Stimulated activated CD8-positive, alpha-beta memory T cell treated with anti-CD3 and anti-CD28 coated beads, Interleukin-15, amount 100 ng/mL, for 4 hours (primary cell): Measurements from ENCODE around the gene BSDC1.
"Not testable (repeated sequence)": the region's sequence is repeated elsewhere in the genome, so short reads cannot be mapped to it uniquely, and the experiment has no call there.

ENCODE experiments used
- DNase-seq, 2 donors: peaks; one replicate each; pipeline ENCODE4 v3.0.0-alpha.2; 2020; ENCODE audit warnings: low read depth in 2 of 2

The BSDC1 gene

GRCh38 chr1:32394141-32394889 lies at the start of gene BSDC1:
TSS of gene BSDC1 (minus strand) at chr1:32394441. CDS start at chr1:32394414, 27 bp downstream.
- peak; percentile 93 to 95 for DNase-seq

DNA sequence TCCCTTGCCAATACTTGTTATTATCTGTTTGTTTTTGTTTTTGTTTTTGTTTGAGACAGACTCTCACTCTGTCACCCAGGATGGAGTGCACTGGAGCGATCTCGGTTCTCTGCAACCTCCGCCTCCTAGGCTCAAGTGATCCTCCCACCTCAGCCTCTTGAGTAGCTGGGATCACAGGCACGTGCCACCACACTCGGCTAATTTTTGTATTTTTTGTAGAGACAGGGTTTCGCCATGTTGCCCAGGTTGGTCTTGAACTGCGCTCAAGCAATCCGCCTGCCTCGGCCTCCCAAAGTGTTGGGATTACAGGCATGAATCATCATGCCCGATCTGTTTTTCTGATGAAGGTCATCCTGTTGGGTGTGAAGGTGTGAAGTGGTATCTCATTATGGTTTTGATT lies 47.2 kb upstream of the BSDC1 start:
- DNase-seq: not testable (repeated sequence)

- DNase-seq: not testable (repeated sequence)
Observed at GRCh38 chr1:32438777-32439176, 44.5 kb upstream of the BSDC1 start.

DNA sequence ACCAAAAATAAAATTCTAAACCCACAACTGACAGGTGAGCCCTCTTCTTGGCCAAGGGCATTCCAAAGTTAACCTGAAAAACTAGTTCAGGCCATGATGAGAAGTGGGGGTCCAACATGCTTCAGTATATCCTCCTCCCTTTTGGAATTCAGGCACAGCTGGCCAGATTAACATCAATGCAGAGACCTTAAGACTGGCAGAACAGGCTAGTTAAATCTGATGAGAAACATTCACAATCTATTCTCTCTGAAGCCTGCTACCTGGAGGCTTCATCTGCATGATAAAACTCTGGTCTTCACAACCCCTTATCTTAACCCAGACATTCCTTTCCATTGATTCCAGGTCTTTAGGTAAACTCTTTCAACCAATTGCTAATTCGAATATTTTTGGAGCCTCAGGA lies 43.9 kb upstream of the BSDC1 start:
- no peak for DNase-seq

DNA sequence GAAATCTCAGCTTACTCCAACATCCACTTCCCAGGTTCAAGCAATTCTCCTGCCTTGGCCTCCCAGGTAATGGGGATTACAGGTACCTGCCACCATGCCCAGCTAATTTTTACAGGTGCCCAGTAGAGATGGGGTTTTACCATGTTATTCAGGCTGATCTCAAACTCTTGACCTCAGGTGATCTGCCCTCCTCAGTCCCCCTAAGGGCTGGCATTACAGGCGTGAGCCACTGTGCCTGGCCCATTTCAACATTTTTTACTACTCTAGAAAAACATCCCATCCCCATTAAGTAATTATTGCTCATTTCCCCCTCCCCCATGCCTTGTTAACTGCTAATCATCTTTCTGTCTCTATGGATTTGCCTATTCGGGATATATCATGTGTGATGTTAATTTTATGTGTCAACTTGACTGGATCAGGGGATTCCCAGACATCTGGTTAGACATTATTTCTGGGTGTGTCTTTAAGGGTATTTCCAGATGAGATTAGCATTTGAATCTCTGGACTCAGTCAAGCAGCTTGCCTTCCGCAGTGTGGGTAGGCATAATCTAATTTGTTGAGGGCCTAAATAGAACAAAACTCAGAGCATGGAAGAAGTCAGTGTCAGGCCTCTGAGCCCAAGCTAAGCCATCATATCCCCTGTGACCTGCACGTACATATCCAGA lies 37.6 kb upstream of the BSDC1 start:
- no peak for DNase-seq

GRCh38 chr1:32427264-32427963 lies 33.2 kb upstream of the BSDC1 start:
- no peak for DNase-seq

DNA sequence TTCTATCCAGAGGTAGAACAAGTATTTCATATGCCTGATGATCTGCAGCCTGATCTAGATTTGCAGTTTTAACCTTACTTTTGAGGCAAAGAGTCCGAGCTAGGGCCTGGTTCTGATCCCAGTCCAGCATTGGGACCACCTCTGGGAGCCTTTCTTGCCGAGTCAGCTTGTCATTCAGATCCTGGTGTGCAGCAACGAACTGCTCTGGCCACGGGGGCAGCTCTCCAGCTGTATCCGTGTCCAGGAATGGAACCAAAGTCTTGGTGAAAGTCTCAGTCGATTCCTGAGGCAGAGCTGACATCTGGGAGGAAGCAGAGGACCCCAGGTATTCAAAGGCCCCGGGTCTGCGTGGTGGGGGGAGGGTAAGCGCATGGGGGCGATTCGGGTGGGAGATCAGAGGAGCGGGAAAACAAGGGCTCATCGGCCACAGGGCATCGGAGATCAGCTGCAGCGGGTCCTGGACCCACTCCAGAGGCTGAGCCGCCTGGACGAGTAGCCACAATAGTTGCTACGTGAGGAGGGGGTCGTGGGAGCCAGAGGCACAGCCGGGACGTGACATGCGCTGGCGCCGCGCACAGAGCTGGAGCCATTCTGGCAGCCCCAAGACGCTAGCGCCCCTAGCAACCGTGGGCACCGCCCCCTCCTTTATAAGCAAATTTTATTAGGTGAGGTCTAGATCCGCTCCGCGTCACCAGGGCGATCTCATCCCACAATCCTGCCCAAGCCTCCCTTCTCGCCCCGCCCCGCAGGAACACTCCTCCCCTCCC lies 32.4 kb upstream of the BSDC1 start:
- DNase-seq: no peak

DNA sequence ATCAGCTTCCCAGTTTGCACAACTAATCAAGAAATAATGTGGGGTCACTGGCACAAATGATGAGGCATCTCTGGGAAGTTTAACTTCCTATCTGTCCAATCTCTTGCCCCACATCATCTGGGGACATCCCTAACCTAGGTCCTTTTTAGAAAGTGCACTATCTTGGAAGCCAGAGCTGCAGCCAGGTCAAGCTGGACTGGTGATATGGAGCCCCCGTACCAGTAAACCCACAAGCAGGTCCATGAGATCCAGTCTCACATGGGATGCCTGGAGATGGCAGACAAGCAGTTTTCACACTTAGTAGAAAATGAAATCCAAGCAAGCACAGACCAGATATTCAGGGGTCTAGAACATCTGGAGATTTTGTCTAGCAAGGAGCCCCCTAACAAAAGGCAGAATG lies 27.5 kb upstream of the BSDC1 start:
- no peak for DNase-seq

- no peak for DNase-seq
Observed at GRCh38 chr1:32414186-32414886, 20.1 kb upstream of the BSDC1 start.

DNA sequence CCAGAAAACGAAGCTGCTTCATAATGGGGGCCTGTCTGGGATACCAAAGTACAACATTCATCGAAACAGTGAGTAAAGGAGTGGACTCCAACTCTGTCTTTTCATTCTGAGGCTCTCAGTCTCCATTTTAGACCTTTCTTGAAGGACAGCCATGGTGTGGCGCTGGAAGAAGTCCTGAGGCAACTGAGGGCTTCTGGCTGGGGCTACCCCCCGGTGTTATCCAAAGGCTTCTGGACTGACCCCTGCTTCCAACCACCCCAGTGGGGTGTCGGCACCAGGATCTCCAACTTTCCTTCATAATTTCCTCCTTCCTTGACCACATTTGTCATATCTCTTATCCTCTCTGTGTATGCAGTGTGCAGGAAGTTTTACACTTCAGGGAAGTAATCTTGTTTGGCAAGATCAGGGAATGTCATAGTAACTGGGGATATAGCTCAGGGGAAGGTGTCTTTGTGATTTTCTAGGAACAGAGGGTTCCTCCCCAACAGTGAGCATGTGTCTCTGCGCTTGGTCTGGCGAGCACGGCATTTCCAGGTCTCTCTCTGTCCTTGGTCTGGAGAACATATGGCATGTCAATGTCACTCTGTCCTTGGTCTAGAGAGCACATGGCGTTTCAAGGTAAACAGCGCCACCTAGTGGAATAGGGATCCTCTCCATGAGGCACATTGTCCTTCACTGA lies 19.4 kb upstream of the BSDC1 start:
- DNase-seq: peak; percentile 31 to 59

DNA sequence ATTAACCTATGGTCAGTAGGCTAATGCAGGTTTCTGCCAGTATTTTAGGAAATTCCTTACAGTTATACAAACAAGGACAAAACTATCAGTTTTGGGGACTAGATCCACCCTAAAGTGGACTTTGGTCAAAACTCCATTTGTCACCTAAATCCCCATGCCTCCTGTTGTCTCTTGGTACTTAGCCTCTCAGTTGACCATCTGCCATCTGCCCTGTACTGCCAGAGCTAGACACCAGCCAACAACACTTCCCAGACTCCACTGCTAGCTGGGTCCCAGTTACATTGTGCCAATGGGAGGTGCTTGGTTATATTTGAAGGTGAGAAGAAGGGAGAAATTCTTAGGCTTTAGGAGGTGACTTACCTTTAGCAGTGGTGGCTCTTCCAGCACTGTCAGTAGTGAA lies 17.0 kb upstream of the BSDC1 start:
- no peak for DNase-seq

GRCh38 chr1:32406629-32407111 lies 12.4 kb upstream of the BSDC1 start:
- no peak for DNase-seq

DNA sequence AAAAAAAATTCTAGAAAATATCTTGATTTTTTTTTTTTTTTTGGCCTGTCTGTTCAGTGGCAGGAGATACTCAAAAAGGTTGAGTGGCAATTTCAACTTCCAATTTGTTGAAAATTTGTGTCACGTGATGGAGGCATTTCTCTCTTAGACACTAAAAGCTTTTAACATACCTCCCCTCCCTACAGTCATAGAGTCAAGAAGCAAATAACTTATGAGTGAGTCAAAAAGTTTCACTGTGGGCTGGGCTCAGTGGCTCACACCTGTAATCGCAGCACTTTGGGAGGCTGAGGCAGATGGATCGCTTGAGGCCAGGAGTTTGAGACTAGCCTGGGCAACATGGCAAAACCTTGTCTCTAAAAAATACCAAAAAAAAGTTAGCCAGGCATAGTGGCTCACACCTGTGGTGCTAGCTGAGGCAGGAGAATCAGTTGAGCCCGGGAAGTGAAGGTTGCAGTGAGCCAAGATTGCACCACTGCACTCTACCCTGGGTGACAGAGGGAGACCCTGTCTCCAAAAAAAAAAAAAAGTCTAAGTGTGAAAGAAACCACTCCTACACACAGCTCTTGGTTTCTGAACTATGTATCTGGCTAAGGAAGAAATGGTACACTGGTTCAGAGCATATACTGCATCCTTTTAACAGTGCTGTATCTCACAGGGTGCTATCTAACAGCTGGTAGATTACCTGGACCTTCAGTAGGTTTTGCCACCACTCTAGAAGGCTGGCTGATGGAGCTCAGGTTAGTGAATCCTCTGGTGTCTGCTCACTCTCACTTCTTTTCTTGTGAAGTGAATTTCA lies 11.6 kb upstream of the BSDC1 start:
- no peak for DNase-seq

DNA sequence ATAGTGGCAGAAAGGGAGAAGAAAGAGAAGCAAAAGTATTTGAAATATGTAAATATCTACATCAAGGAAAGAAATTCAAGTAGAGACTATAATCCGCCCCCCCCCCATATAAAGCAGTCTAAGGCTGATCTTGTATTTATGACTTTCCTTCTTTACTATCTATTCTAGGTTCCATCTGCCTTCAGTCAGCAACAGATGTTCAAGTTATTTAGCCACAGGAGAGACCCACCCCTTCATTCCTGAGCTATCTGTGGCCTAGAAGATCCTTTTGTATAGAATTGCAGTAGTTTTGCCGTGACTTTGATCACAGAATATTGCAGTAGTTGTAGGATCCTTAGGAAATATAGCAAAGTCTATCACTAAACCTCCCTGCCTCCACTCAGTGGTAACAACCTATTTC lies 10.7 kb upstream of the BSDC1 start:
- no peak for DNase-seq

GRCh38 chr1:32400876-32401631 lies 6.8 kb upstream of the BSDC1 start:
- peak; percentile 6 to 10 for DNase-seq

- no peak for DNase-seq
Observed at GRCh38 chr1:32399843-32400242, 5.6 kb upstream of the BSDC1 start.

- DNase-seq: no peak
Observed at GRCh38 chr1:32398401-32398800, 4.2 kb upstream of the BSDC1 start.

DNA sequence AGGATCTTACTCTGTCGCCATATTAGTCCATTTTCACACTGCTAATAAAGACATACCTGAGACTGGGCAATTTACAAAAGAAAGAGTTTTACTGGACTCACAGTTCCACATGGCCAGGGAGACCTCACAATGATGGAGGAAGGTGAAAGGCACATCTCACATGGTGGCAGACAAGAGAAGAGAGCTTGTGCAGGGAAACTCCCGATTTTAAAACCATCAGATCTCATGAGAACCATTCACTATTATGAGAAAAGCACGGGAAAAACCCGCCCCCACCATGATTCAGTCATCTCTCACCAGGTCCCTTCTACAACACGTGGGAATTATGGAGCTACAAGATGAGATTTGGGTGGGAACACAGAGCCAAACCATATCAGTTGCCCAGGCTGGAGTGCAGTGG lies 2.3 kb upstream of the BSDC1 start:
- DNase-seq: not testable (repeated sequence)

DNA sequence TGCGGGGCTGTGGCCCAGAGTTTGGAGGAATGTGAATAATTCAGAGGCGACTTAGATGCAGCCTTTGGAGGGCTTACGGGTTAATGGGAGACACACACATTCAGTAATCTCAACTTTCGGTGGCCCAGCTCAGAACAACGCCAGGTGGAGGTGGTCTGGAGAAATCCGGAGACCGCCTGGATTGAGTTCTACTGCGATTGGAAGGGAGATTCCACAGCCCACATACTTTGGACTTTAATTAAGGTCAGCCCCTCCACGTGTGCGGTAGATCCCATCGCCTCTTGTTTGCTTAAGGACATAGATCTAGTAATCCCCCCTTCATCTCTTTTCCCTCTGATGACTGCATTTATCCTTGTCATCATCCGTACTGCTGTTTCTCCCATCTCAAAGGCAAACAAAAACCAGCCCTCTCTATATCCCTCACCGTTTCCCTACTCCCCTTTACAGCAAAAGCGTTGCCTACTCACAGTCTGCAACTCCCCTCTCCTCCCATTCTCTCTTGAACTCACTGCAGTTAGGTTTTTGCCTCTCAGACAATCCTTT lies 720 bp upstream of the BSDC1 start:
- no peak for DNase-seq
